Measurements from ENCODE around the gene PAQR6.

GRCh38 chr1:156214024-156214748 lies 33.7 kb downstream of the PAQR6 start:
- TF ChIP-seq RAD21 (IDR thresholded peaks at IDR 0.05; ENCODE audit: low read length): no peak
- TF ChIP-seq, protein P1, sequence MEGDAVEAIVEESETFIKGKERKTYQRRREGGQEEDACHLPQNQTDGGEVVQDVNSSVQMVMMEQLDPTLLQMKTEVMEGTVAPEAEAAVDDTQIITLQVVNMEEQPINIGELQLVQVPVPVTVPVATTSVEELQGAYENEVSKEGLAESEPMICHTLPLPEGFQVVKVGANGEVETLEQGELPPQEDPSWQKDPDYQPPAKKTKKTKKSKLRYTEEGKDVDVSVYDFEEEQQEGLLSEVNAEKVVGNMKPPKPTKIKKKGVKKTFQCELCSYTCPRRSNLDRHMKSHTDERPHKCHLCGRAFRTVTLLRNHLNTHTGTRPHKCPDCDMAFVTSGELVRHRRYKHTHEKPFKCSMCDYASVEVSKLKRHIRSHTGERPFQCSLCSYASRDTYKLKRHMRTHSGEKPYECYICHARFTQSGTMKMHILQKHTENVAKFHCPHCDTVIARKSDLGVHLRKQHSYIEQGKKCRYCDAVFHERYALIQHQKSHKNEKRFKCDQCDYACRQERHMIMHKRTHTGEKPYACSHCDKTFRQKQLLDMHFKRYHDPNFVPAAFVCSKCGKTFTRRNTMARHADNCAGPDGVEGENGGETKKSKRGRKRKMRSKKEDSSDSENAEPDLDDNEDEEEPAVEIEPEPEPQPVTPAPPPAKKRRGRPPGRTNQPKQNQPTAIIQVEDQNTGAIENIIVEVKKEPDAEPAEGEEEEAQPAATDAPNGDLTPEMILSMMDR (conservative IDR thresholded peaks at IDR 0.05; ENCODE audit: low read depth, low read length): no peak
- no peak for TF ChIP-seq POLR2A (IDR thresholded peaks at IDR 0.05; ENCODE audit: low read depth, low read length)
- TF ChIP-seq MAZ (IDR thresholded peaks at IDR 0.05; ENCODE audit: borderline replicate concordance, low read depth, low read length): no peak
- TF ChIP-seq BHLHE40 (IDR thresholded peaks at IDR 0.05; ENCODE audit: low read depth, low read length): no peak
- TF ChIP-seq, protein P2, sequence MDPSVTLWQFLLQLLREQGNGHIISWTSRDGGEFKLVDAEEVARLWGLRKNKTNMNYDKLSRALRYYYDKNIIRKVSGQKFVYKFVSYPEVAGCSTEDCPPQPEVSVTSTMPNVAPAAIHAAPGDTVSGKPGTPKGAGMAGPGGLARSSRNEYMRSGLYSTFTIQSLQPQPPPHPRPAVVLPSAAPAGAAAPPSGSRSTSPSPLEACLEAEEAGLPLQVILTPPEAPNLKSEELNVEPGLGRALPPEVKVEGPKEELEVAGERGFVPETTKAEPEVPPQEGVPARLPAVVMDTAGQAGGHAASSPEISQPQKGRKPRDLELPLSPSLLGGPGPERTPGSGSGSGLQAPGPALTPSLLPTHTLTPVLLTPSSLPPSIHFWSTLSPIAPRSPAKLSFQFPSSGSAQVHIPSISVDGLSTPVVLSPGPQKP (IDR thresholded peaks at IDR 0.05; ENCODE audit: borderline replicate concordance, low read depth, low read length): no peak
